ENCODE measurements around the gene FLNC.

Gene FLNC

GRCh38 chr7:128893251-128894100 is 63.3 kb downstream of the FLNC start:
- no peak overlapping the region for H3K27ac ChIP-seq (ENCODE audit: low read depth, low read length)
- no peak overlapping the region for H3K9ac ChIP-seq (ENCODE audit: low read length)
- H3K4me2 ChIP-seq (ENCODE audit: low read depth, low read length, poor library complexity, severe bottlenecking): no peak overlapping the region
- H3K9me2 ChIP-seq (replicated peaks; ENCODE audit: insufficient read depth, low read length): no peaks in the 10 kb centered on the region
- no peaks in the 10 kb centered on the region for H3K36me3 ChIP-seq (ENCODE audit: low read length)
- H3K27me3 ChIP-seq (ENCODE audit: low read length): no peaks in the 10 kb centered on the region
- no peak overlapping the region for H3K4me3 ChIP-seq (ENCODE audit: insufficient read depth, low read length, poor library complexity, severe bottlenecking)
- H3F3A ChIP-seq (ENCODE audit: insufficient read depth): 0 out of 2 replicates have a peak, but pooled peaks cover 7% of the 10 kb centered on the region
- no peak overlapping the region for H2AFZ ChIP-seq (ENCODE audit: low read depth, low read length, severe bottlenecking)
- TF ChIP-seq CTCF (IDR thresholded peaks at IDR 0.05; ENCODE audit: insufficient read depth, low read length, poor library complexity, severe bottlenecking): no peak
- TF ChIP-seq EZH2phosphoT487 (conservative IDR thresholded peaks at IDR 0.05; ENCODE audit: low read length): no peak
- H4K20me1 ChIP-seq (ENCODE audit: low read depth, low read length): no peaks in the 10 kb centered on the region
- H3K79me2 ChIP-seq (ENCODE audit: insufficient read depth, low read length): no peaks in the 10 kb centered on the region
- H3K9me3 ChIP-seq (ENCODE audit: insufficient read depth, low read length): no peaks in the 10 kb centered on the region

DNA sequence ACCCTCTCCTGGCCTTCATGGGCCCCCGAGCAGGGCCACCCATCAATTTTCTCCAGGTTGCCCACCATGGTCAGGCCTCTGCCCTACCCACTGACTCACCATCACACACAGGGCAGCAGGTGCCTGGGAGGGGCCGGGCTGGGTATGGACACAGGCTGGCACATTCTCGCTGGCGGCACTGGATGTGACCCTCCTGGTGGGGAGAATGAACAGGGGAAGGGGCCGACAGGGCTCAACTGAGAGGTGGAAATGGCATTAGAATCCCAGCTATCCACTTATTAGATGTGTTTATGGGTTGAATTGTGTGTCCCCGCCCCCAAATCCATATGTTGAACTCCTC is 63.9 kb downstream of the FLNC start:
- Histone ChIP-seq H3K9me3 (ENCODE audit: insufficient read depth, low read length) (0 out of 2 replicates have a peak, but pooled peaks cover under 1% of the 10 kb centered on the region), H3F3A (ENCODE audit: insufficient read depth) (0 out of 2 replicates have a peak, but pooled peaks cover 7% of the 10 kb centered on the region), H3K36me3 (ENCODE audit: low read length) (no peaks in the 10 kb centered on the region; the same call in 1 of the 2 replicates), H3K27me3 (ENCODE audit: low read length) (no peaks in the 10 kb centered on the region), H2AFZ (ENCODE audit: low read depth, low read length, severe bottlenecking) (no peak overlapping the region), H4K20me1 (ENCODE audit: low read depth, low read length) (no peaks in the 10 kb centered on the region), H3K27ac (ENCODE audit: low read depth, low read length) (no peak overlapping the region), H3K9ac (ENCODE audit: low read length) (no peak overlapping the region), H3K79me2 (ENCODE audit: insufficient read depth, low read length) (no peaks in the 10 kb centered on the region), H3K4me2 (ENCODE audit: low read depth, low read length, poor library complexity, severe bottlenecking) (no peak overlapping the region), H3K9me2 (replicated peaks; ENCODE audit: insufficient read depth, low read length) (no peaks in the 10 kb centered on the region), H3K4me3 (ENCODE audit: insufficient read depth, low read length, poor library complexity, severe bottlenecking) (no peak overlapping the region)
- TF ChIP-seq EZH2phosphoT487 (conservative IDR thresholded peaks at IDR 0.05; ENCODE audit: low read length) (no peak), CTCF (IDR thresholded peaks at IDR 0.05; ENCODE audit: insufficient read depth, low read length, poor library complexity, severe bottlenecking) (no peak)

GRCh38 chr7:128895320-128895719 is 65.1 kb downstream of the FLNC start:
- H3K4me3 ChIP-seq (ENCODE audit: insufficient read depth, low read length, poor library complexity, severe bottlenecking): no peak overlapping the region
- H3K27me3 ChIP-seq (ENCODE audit: low read length): no peaks in the 10 kb centered on the region
- H3K9me2 ChIP-seq (replicated peaks; ENCODE audit: insufficient read depth, low read length): no peaks in the 10 kb centered on the region
- TF ChIP-seq EZH2phosphoT487 (conservative IDR thresholded peaks at IDR 0.05; ENCODE audit: low read length): no peak
- TF ChIP-seq CTCF (IDR thresholded peaks at IDR 0.05; ENCODE audit: insufficient read depth, low read length, poor library complexity, severe bottlenecking): no peak
- no peak overlapping the region for H3K27ac ChIP-seq (ENCODE audit: low read depth, low read length)
- no peak overlapping the region for H3K9ac ChIP-seq (ENCODE audit: low read length)
- H3K4me2 ChIP-seq (ENCODE audit: low read depth, low read length, poor library complexity, severe bottlenecking): no peak overlapping the region
- H3K79me2 ChIP-seq (ENCODE audit: insufficient read depth, low read length): no peaks in the 10 kb centered on the region
- no peak overlapping the region for H2AFZ ChIP-seq (ENCODE audit: low read depth, low read length, severe bottlenecking)
- H3K9me3 ChIP-seq (ENCODE audit: insufficient read depth, low read length): 0 out of 2 replicates have a peak, but pooled peaks cover 12% of the 10 kb centered on the region
- no peaks in the 10 kb centered on the region; the same call in 1 of the 2 replicates for H3K36me3 ChIP-seq (ENCODE audit: low read length)
- no peaks in the 10 kb centered on the region for H4K20me1 ChIP-seq (ENCODE audit: low read depth, low read length)
- H3F3A ChIP-seq (ENCODE audit: insufficient read depth): no peaks in the 10 kb centered on the region

All from SU-DHL-6 (cell line).